Peyer's patch (tissue), 4 donors: ENCODE results near the gene SPPL3. TPM values are rescaled to one million over a fixed set of nuclear protein-coding genes. Genes with fewer than 3 reads are reported as not detected.

Experiments used
- DNase-seq, 3 donors: peaks; one replicate each; pipeline ENCODE4 v3.0.0-alpha.2; 2017 to 2019
- H3K27ac ChIP-seq, 4 donors: fragments of 200-600 bp; sonication (generic); one replicate each; pipeline ENCODE4 v1.5.1; 2016 to 2019
- H3K27me3 ChIP-seq, 2 donors: fragments of 200-600 bp; sonication (generic); one replicate each; pipeline ENCODE4 v1.5.1; 2019
- H3K36me3 ChIP-seq, 3 donors: fragments of 200-600 bp; sonication (generic); one replicate each; pipeline ENCODE4 v1.5.1; 2016 to 2019
- H3K4me1 ChIP-seq, 4 donors: fragments of 200-600 bp; sonication (generic); one replicate each; pipeline ENCODE4 v1.5.1; 2016 to 2019
- H3K4me3 ChIP-seq, 4 donors: fragments of 200-600 bp; sonication (generic); 1 replicate in 3 of 4; 2 replicates in 1 of 4; pipeline ENCODE4 v1.5.1; 2016 to 2019; ENCODE audit warnings: mild to moderate bottlenecking in 1 of 4
- H3K9me3 ChIP-seq, 4 donors: fragments of 200-600 bp; sonication (generic); one replicate each; pipeline ENCODE4 v1.5.1; 2016 to 2019; ENCODE audit warnings: mild to moderate bottlenecking in 1 of 4
- POLR2A ChIP-seq, 2 donors: fragments of 450-650 bp; IDR thresholded peaks; one replicate each; pipeline ENCODE4 v1.5.1; 2017; ENCODE audit warnings: antibody characterized with exemption in 2 of 2, mild to moderate bottlenecking in 2 of 2, moderate library complexity in 2 of 2
- total RNA-seq, 4 donors: library from RNA; depleted of rRNA; stranded (reverse); fragments of >200 nt; gene quantifications; one replicate each; pipeline ENCODE4 v1.1.0, GENCODE V29; 2016
- TF ChIP-seq, protein P1 (sequence below), 6 experiments: fragments of 450-650 bp in 4 of 6; fragments of 200-600 bp in 2 of 6; sonication (generic) in 1 of 6; IDR thresholded peaks; one replicate each; pipeline ENCODE4 v1.5.1; 2017 to 2019; ENCODE audit warnings: antibody characterized with exemption in 6 of 6, mild to moderate bottlenecking in 3 of 6, moderate library complexity in 1 of 6

The SPPL3 gene
- total RNA-seq, 4 donors from 2014 or later: 26.4 to 50.2 (median 34.9) TPM

DNA sequence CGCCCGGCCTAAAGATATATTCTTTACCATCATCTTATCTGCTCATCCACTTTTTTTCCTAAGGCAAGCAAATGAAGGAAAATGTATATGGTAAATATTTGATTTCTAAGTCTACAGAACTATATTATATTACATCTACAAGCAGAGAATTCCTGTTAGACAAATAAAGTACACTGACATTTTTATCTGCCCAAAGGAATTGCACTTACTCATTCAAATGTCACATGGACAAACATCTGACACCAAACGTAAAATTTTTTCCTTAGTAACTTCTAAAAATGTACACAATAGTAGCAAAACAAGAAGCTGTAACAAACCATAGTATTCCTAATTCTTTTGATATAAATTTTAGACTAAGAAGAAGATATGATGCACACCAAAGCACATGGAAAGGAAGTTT is 51.0 kb downstream of the SPPL3 start:
- H3K27ac ChIP-seq: no peak overlapping the region
- no peaks in the 10 kb centered on the region for H3K27me3 ChIP-seq
- DNase-seq: no peak
- H3K9me3 ChIP-seq: no peaks in the 10 kb centered on the region
- no peaks in the 10 kb centered on the region for H3K36me3 ChIP-seq
- no peak overlapping the region for H3K4me3 ChIP-seq
- TF ChIP-seq, protein P1, sequence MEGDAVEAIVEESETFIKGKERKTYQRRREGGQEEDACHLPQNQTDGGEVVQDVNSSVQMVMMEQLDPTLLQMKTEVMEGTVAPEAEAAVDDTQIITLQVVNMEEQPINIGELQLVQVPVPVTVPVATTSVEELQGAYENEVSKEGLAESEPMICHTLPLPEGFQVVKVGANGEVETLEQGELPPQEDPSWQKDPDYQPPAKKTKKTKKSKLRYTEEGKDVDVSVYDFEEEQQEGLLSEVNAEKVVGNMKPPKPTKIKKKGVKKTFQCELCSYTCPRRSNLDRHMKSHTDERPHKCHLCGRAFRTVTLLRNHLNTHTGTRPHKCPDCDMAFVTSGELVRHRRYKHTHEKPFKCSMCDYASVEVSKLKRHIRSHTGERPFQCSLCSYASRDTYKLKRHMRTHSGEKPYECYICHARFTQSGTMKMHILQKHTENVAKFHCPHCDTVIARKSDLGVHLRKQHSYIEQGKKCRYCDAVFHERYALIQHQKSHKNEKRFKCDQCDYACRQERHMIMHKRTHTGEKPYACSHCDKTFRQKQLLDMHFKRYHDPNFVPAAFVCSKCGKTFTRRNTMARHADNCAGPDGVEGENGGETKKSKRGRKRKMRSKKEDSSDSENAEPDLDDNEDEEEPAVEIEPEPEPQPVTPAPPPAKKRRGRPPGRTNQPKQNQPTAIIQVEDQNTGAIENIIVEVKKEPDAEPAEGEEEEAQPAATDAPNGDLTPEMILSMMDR (IDR thresholded peaks at IDR 0.05): no peak
- TF ChIP-seq POLR2A (IDR thresholded peaks at IDR 0.05): no peak
- peaks cover 0 to 18% (median 9%) of the 10 kb centered on the region in 4 donors for H3K4me1 ChIP-seq

DNA sequence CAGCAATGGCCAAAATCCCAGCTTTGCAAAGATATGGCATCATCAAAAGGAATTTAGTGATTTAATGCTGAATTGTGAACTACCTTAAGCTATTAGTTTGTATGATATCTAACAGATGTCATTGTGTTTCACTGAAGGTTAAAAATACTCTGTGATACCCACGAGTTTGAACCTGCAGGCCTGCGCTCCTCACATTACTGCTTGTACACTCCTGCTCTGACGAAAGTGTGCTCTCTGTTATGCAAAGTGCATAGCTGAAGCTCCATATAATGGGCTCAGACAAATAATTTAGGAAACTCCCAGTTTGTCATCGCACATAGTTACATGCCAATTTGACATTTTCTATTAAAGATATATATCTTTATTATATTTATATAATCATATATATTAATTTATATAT is 52.2 kb downstream of the SPPL3 start:
- TF ChIP-seq, protein P1 (IDR thresholded peaks at IDR 0.05): no peak
- TF ChIP-seq POLR2A (IDR thresholded peaks at IDR 0.05): no peak
- H3K36me3 ChIP-seq: no peaks in the 10 kb centered on the region
- no peak for DNase-seq

DNA sequence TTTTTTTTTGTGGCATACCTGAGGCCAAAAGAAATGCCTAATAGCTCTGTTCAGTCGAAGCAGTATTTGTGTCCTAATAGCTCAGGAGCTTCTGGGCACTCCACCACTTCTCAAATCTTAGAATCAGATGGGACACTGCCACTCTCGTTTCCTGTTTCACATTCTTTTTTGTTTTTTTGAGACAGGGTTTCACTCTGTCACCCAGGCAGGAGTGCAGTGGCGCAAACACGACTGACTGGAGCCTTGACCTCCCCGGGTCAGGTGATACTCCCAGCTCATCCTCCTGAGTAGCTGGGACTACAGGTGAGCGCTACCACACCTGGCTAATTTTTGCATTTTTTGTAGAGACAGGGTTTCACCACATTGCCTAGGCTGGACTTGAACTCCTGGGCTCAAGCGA is 52.7 kb downstream of the SPPL3 start:
- no peaks in the 10 kb centered on the region for H3K36me3 ChIP-seq
- no peaks in the 10 kb centered on the region for H3K27me3 ChIP-seq
- TF ChIP-seq, protein P1 (IDR thresholded peaks at IDR 0.05): no peak
- TF ChIP-seq POLR2A (IDR thresholded peaks at IDR 0.05): no peak
- DNase-seq: peak in 1 of 3 donors; percentile 55
- peaks cover 0 to 22% (median 12%) of the 10 kb centered on the region in 4 donors for H3K4me1 ChIP-seq
- H3K9me3 ChIP-seq: no peaks in the 10 kb centered on the region
- H3K27ac ChIP-seq: peak overlapping the region in 1 of 4 donors; percentile 45
- H3K4me3 ChIP-seq: no peak overlapping the region

More for the DNA sequence above, 52.2 kb downstream of the SPPL3 start:
- H3K9me3 ChIP-seq: no peaks in the 10 kb centered on the region
- peaks cover 0 to 21% (median 14%) of the 10 kb centered on the region in 4 donors for H3K4me1 ChIP-seq
- no peaks in the 10 kb centered on the region for H3K27me3 ChIP-seq
- peak overlapping the region in 1 of 4 donors; percentile 45 for H3K27ac ChIP-seq
- no peak overlapping the region for H3K4me3 ChIP-seq

DNA sequence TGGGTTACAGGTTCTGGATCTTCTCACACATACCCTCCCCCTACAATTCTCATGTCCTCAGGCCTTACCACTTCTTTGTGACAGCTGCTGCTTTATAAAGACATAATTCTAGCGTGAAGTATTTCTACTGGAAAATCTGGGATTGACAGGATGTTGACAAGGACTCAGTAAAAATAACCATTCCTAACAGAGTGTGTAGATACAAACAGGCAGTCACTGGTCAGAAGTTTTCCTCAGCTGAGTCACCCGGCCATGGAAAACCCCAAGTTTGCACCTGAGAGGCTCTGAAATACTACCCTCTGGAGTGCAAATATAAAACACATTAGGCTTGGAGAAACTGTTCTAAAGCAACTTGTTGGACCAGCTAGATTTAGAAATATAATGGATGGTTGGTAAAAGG is 54.4 kb downstream of the SPPL3 start:
- Histone ChIP-seq H3K27me3 (no peaks in the 10 kb centered on the region), H3K27ac (no peak overlapping the region), H3K4me3 (no peak overlapping the region), H3K9me3 (no peaks in the 10 kb centered on the region), H3K4me1 (peaks cover 0 to 27% (median 13%) of the 10 kb centered on the region in 4 donors), H3K36me3 (no peaks in the 10 kb centered on the region)
- TF ChIP-seq, protein P1 (IDR thresholded peaks at IDR 0.05): no peak
- TF ChIP-seq POLR2A (IDR thresholded peaks at IDR 0.05): no peak
- DNase-seq: no peak

DNA sequence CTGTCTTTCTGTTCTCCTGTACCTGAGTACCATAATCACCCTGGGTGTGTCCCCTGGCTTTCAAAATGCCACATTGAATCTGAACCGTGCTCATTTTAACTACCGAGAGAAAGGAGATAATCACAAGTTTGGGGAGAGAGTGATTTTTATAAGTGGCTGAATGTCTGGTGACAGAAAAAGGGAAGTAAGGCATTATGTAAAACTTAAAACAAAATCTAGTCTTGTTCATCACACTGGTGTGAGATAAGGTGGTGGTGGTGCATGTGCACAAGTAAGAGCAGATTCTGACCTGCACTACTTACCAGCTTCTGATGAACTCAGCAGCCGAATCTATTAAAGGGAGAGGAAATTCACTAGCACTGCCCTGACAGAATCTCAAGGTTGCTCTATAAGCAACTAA is 56.3 kb downstream of the SPPL3 start:
- no peak for DNase-seq
- no peak for TF ChIP-seq POLR2A (IDR thresholded peaks at IDR 0.05)
- TF ChIP-seq, protein P1 (IDR thresholded peaks at IDR 0.05): no peak
- Histone ChIP-seq H3K36me3 (no peaks in the 10 kb centered on the region), H3K27ac (peak overlapping the region in 2 of 4 donors; percentile 12 to 35), H3K4me3 (no peak overlapping the region), H3K4me1 (peaks cover 0 to 31% (median 12%) of the 10 kb centered on the region in 4 donors), H3K9me3 (no peaks in the 10 kb centered on the region), H3K27me3 (no peaks in the 10 kb centered on the region)

DNA sequence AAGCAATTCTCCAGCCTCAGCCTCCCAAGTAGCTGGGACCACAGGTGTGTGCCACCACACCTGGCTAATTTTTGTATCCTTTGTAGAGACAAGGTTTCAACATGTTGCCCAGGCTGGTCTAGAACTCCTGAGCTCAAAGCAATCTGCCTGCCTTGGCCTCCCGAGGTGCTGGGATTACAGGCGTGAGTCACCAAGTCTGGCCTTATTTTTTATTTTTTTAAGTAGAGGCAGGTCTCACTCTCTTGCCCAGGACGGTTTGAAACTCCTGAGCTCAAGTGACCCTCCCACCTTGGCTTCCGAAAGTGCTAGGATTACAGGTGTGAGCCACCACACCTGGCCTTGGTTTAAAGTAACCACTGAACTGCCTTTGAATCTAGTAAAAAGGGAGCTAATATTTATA is 56.8 kb downstream of the SPPL3 start:
- no peak for DNase-seq

More for the DNA sequence above, 56.8 kb downstream of the SPPL3 start:
- Histone ChIP-seq H3K9me3 (no peaks in the 10 kb centered on the region), H3K36me3 (no peaks in the 10 kb centered on the region), H3K4me1 (peaks cover 0 to 31% (median 12%) of the 10 kb centered on the region in 4 donors), H3K27me3 (no peaks in the 10 kb centered on the region), H3K4me3 (no peak overlapping the region), H3K27ac (peak overlapping the region in 2 of 4 donors; percentile 12 to 35)
- TF ChIP-seq, protein P1 (IDR thresholded peaks at IDR 0.05): no peak
- no peak for TF ChIP-seq POLR2A (IDR thresholded peaks at IDR 0.05)
